Activated naive CD8-positive, alpha-beta T cell treated with anti-CD3 and anti-CD28 coated beads, Interleukin-2, amount 10 ng/mL, durations not matched to agents 7 days and 5 days (primary cell): ENCODE measurements around the gene TRIM67. TPM values are rescaled to one million over a fixed set of nuclear protein-coding genes. Genes with fewer than 3 reads are reported as not detected.

Experiments used
- ATAC-seq: fragments of 150-1000 bp; cut with Tn5 transposase; one replicate; pipeline ENCODE4 v1.10.0; 2021; ENCODE audit warnings: low read depth, moderate library complexity
- POLR2A ChIA-PET: fragments of 350-600 bp; sonication (Branson Sonifier 250); formaldehyde crosslinking; loops from one replicate; lab custom pipeline; 2021; ENCODE audit warnings: antibody characterized with exemption; lab: Charles Lee
- DNase-seq: peaks from one replicate; pipeline ENCODE4 v3.0.0; 2021
- H3K27ac Mint-ChIP-seq: one replicate; pipeline ENCODE4 v1.8.0; 2022; ENCODE audit warnings: mild to moderate bottlenecking, mixed read lengths
- H3K27me3 Mint-ChIP-seq: one replicate; pipeline ENCODE4 v1.8.0; 2022; ENCODE audit warnings: mild to moderate bottlenecking, moderate library complexity, mixed read lengths
- H3K36me3 Mint-ChIP-seq: one replicate; pipeline ENCODE4 v1.8.0; 2021; ENCODE audit warnings: mild to moderate bottlenecking, mixed read lengths
- H3K4me1 Mint-ChIP-seq: one replicate; pipeline ENCODE4 v1.8.0; 2021; ENCODE audit warnings: mixed read lengths
- H3K4me3 Mint-ChIP-seq: one replicate; pipeline ENCODE4 v1.8.0; 2022; ENCODE audit warnings: mild to moderate bottlenecking, moderate library complexity, mixed read lengths
- H3K9me3 Mint-ChIP-seq: one replicate; pipeline ENCODE4 v1.8.0; 2021; ENCODE audit warnings: mixed read lengths
- total RNA-seq, 2 experiments: library from RNA; stranded (reverse); gene quantifications; one replicate each; pipeline ENCODE4 v1.2.3, GENCODE V29; 2021

Gene TRIM67
- total RNA-seq, 2 experiments from 2014 or later: not detected

GRCh38 chr1:231162297-231162969, 575 bp downstream of the TRIM67 start:
- no peaks in the 10 kb centered on the region for H3K36me3 Mint-ChIP-seq
- no peak overlapping the region for H3K27ac Mint-ChIP-seq
- ATAC-seq (peak; percentile 50), DNase-seq (peak; percentile 76)
- peaks cover 4% of the 10 kb centered on the region for H3K4me1 Mint-ChIP-seq
- no peaks in the 10 kb centered on the region for H3K9me3 Mint-ChIP-seq
- H3K27me3 Mint-ChIP-seq: peaks cover 66% of the 10 kb centered on the region
- H3K4me3 Mint-ChIP-seq: no peak overlapping the region
- POLR2A ChIA-PET: no interaction called here

- DNase-seq: peak; percentile 36
- H3K27me3 Mint-ChIP-seq: peaks cover 68% of the 10 kb centered on the region
- peaks cover 4% of the 10 kb centered on the region for H3K4me1 Mint-ChIP-seq
- POLR2A ChIA-PET: no interaction called here
- H3K27ac Mint-ChIP-seq: no peak overlapping the region
- no peak overlapping the region for H3K4me3 Mint-ChIP-seq
- no peaks in the 10 kb centered on the region for H3K36me3 Mint-ChIP-seq
- no peaks in the 10 kb centered on the region for H3K9me3 Mint-ChIP-seq
- no peak for ATAC-seq
Measured at GRCh38 chr1:231162970-231163829, 1.3 kb downstream of the TRIM67 start.

GRCh38 chr1:231163830-231164427, 2.1 kb downstream of the TRIM67 start:
- POLR2A ChIA-PET: no interaction called here
- ATAC-seq (no peak), DNase-seq (no peak)
- Mint-ChIP-seq H3K36me3 (no peaks in the 10 kb centered on the region), H3K9me3 (no peaks in the 10 kb centered on the region), H3K27me3 (peaks cover 61% of the 10 kb centered on the region), H3K4me3 (no peak overlapping the region), H3K27ac (no peak overlapping the region), H3K4me1 (peaks cover 4% of the 10 kb centered on the region)

GRCh38 chr1:231165371-231165770, 3.5 kb downstream of the TRIM67 start:
- H3K4me3 Mint-ChIP-seq: no peak overlapping the region
- H3K27ac Mint-ChIP-seq: no peak overlapping the region
- H3K27me3 Mint-ChIP-seq: peaks cover 46% of the 10 kb centered on the region
- no peaks in the 10 kb centered on the region for H3K36me3 Mint-ChIP-seq
- no peak for DNase-seq
- no peak for ATAC-seq
- no peaks in the 10 kb centered on the region for H3K9me3 Mint-ChIP-seq
- H3K4me1 Mint-ChIP-seq: no peaks in the 10 kb centered on the region
- POLR2A ChIA-PET: no interaction called here

- DNase-seq (no peak), ATAC-seq (no peak)
- H3K27me3 Mint-ChIP-seq: peaks cover 43% of the 10 kb centered on the region
- no peak overlapping the region for H3K4me3 Mint-ChIP-seq
- POLR2A ChIA-PET: no interaction called here
- H3K9me3 Mint-ChIP-seq: no peaks in the 10 kb centered on the region
- H3K36me3 Mint-ChIP-seq: no peaks in the 10 kb centered on the region
- no peaks in the 10 kb centered on the region for H3K4me1 Mint-ChIP-seq
- no peak overlapping the region for H3K27ac Mint-ChIP-seq
Measured at GRCh38 chr1:231166398-231166797, 4.5 kb downstream of the TRIM67 start.

GRCh38 chr1:231170875-231171274, 9.0 kb downstream of the TRIM67 start:
- H3K27ac Mint-ChIP-seq: no peak overlapping the region
- H3K36me3 Mint-ChIP-seq: no peaks in the 10 kb centered on the region
- no peaks in the 10 kb centered on the region for H3K9me3 Mint-ChIP-seq
- H3K4me1 Mint-ChIP-seq: no peaks in the 10 kb centered on the region
- H3K4me3 Mint-ChIP-seq: no peak overlapping the region
- POLR2A ChIA-PET: no interaction called here
- ATAC-seq (no peak), DNase-seq (no peak)
- peaks cover 41% of the 10 kb centered on the region for H3K27me3 Mint-ChIP-seq

- DNase-seq (no peak), ATAC-seq (no peak)
- H3K27ac Mint-ChIP-seq: no peak overlapping the region
- H3K9me3 Mint-ChIP-seq: no peaks in the 10 kb centered on the region
- POLR2A ChIA-PET: no interaction called here
- no peaks in the 10 kb centered on the region for H3K36me3 Mint-ChIP-seq
- peaks cover 37% of the 10 kb centered on the region for H3K27me3 Mint-ChIP-seq
- no peaks in the 10 kb centered on the region for H3K4me1 Mint-ChIP-seq
- no peak overlapping the region for H3K4me3 Mint-ChIP-seq
Measured at GRCh38 chr1:231171623-231172197, 9.9 kb downstream of the TRIM67 start.

- Mint-ChIP-seq H3K27ac (no peak overlapping the region), H3K9me3 (no peaks in the 10 kb centered on the region), H3K36me3 (no peaks in the 10 kb centered on the region), H3K27me3 (peaks cover 38% of the 10 kb centered on the region), H3K4me3 (no peak overlapping the region), H3K4me1 (no peaks in the 10 kb centered on the region)
- ATAC-seq (no peak), DNase-seq (no peak)
- POLR2A ChIA-PET: no interaction called here
Measured at GRCh38 chr1:231172411-231172810, 10.6 kb downstream of the TRIM67 start.

- H3K36me3 Mint-ChIP-seq: no peaks in the 10 kb centered on the region
- no peaks in the 10 kb centered on the region for H3K4me1 Mint-ChIP-seq
- H3K27me3 Mint-ChIP-seq: peaks cover 39% of the 10 kb centered on the region
- H3K4me3 Mint-ChIP-seq: no peak overlapping the region
- POLR2A ChIA-PET: no interaction called here
- ATAC-seq: no peak
- H3K9me3 Mint-ChIP-seq: no peaks in the 10 kb centered on the region
- no peak overlapping the region for H3K27ac Mint-ChIP-seq
- DNase-seq: no peak
Measured at GRCh38 chr1:231176421-231176820, 14.6 kb downstream of the TRIM67 start.

- Mint-ChIP-seq H3K36me3 (no peaks in the 10 kb centered on the region), H3K27me3 (peaks cover 46% of the 10 kb centered on the region), H3K4me3 (no peak overlapping the region), H3K9me3 (no peaks in the 10 kb centered on the region), H3K4me1 (no peaks in the 10 kb centered on the region), H3K27ac (no peak overlapping the region)
- POLR2A ChIA-PET: no interaction called here
- DNase-seq: no peak
- ATAC-seq: no peak
Measured at GRCh38 chr1:231177226-231177625, 15.4 kb downstream of the TRIM67 start.

GRCh38 chr1:231177936-231178335, 16.1 kb downstream of the TRIM67 start:
- ATAC-seq (no peak), DNase-seq (no peak)
- H3K27ac Mint-ChIP-seq: no peak overlapping the region
- H3K9me3 Mint-ChIP-seq: no peaks in the 10 kb centered on the region
- H3K4me3 Mint-ChIP-seq: no peak overlapping the region
- H3K4me1 Mint-ChIP-seq: no peaks in the 10 kb centered on the region
- peaks cover 47% of the 10 kb centered on the region for H3K27me3 Mint-ChIP-seq
- H3K36me3 Mint-ChIP-seq: no peaks in the 10 kb centered on the region
- POLR2A ChIA-PET: no interaction called here

- no peaks in the 10 kb centered on the region for H3K4me1 Mint-ChIP-seq
- POLR2A ChIA-PET: no interaction called here
- peaks cover 40% of the 10 kb centered on the region for H3K27me3 Mint-ChIP-seq
- ATAC-seq: no peak
- no peak overlapping the region for H3K4me3 Mint-ChIP-seq
- no peak for DNase-seq
- H3K36me3 Mint-ChIP-seq: no peaks in the 10 kb centered on the region
- no peaks in the 10 kb centered on the region for H3K9me3 Mint-ChIP-seq
- H3K27ac Mint-ChIP-seq: no peak overlapping the region
Measured at GRCh38 chr1:231178970-231179369, 17.1 kb downstream of the TRIM67 start.

- Mint-ChIP-seq H3K9me3 (no peaks in the 10 kb centered on the region), H3K4me1 (no peaks in the 10 kb centered on the region), H3K27ac (no peak overlapping the region), H3K27me3 (peaks cover 33% of the 10 kb centered on the region), H3K4me3 (no peak overlapping the region), H3K36me3 (no peaks in the 10 kb centered on the region)
- ATAC-seq (no peak), DNase-seq (no peak)
- POLR2A ChIA-PET: no interaction called here
Measured at GRCh38 chr1:231180034-231180433, 18.2 kb downstream of the TRIM67 start.
